Measurements from ENCODE around the gene RAD50. TPM values are rescaled to one million over a fixed set of nuclear protein-coding genes. Genes with fewer than 3 reads are reported as not detected.
"Not testable (repeated sequence)": the region's sequence is repeated elsewhere in the genome, so short reads cannot be mapped to it uniquely, and the experiment has no call there.

RAD50 gene
- total RNA-seq, 2 donors from 2014 or later, result 49.7 to 50.7 TPM

DNA sequence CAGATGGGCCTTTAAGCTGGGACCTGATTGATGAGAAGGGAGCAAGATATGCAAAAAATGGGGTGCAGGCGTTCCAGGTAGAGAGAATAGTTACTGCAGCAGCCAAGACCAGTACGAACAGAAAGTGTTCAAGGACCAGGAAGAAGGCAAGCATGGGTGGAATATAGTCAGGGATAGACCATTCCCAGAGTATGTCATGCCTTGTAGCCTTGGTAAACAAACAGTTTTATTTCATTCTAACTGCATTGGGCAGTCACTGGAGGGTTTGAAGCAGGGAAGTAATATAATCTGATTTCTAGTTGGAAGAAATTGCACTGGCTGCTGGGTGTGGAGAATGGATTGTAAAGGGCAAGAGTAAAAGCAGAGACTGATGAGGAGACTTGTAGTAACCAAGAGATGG is 70.7 kb downstream of the RAD50 start:
- Mint-ChIP-seq H3K36me3 (ENCODE audit: low read depth) (peaks cover 53% of the 10 kb centered on the region), H3K4me3 (no peak overlapping the region), H3K9me3 (no peaks in the 10 kb centered on the region), H3K4me1 (peaks cover 6% of the 10 kb centered on the region), H3K27me3 (ENCODE audit: insufficient read depth) (no peaks in the 10 kb centered on the region), H3K27ac (no peak overlapping the region)
- H3K4me1 ChIP-seq (ENCODE audit: control insufficient read depth, insufficient read depth, low read length), result peaks cover 3% of the 10 kb centered on the region
- WGBS, 2 experiments (ENCODE audit: insufficient coverage in 1 of 2, insufficient read length in 1 of 2), result 90 to 100% methylated on average over 2 of the region's 2 CpGs
- no peaks in the 10 kb centered on the region for H3K27me3 ChIP-seq (ENCODE audit: control insufficient read depth, insufficient read depth, low read length, poor library complexity, severe bottlenecking)
- no peaks in the 10 kb centered on the region for H3K9me3 ChIP-seq (ENCODE audit: control insufficient read depth, low read length)
- no peak overlapping the region for H3K27ac ChIP-seq (ENCODE audit: low read depth, low read length)
- TF ChIP-seq, protein P1, sequence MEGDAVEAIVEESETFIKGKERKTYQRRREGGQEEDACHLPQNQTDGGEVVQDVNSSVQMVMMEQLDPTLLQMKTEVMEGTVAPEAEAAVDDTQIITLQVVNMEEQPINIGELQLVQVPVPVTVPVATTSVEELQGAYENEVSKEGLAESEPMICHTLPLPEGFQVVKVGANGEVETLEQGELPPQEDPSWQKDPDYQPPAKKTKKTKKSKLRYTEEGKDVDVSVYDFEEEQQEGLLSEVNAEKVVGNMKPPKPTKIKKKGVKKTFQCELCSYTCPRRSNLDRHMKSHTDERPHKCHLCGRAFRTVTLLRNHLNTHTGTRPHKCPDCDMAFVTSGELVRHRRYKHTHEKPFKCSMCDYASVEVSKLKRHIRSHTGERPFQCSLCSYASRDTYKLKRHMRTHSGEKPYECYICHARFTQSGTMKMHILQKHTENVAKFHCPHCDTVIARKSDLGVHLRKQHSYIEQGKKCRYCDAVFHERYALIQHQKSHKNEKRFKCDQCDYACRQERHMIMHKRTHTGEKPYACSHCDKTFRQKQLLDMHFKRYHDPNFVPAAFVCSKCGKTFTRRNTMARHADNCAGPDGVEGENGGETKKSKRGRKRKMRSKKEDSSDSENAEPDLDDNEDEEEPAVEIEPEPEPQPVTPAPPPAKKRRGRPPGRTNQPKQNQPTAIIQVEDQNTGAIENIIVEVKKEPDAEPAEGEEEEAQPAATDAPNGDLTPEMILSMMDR (conservative IDR thresholded peaks at IDR 0.05), result no peak
- no peaks in the 10 kb centered on the region for H3K36me3 ChIP-seq (ENCODE audit: control insufficient read depth, insufficient read depth, low read length)
- no peak for DNase-seq
- no peak overlapping the region for H3K9ac ChIP-seq (ENCODE audit: extremely low read depth, low read length, poor library complexity, severe bottlenecking)
- H3K4me3 ChIP-seq (ENCODE audit: low read length), result no peak overlapping the region

DNA sequence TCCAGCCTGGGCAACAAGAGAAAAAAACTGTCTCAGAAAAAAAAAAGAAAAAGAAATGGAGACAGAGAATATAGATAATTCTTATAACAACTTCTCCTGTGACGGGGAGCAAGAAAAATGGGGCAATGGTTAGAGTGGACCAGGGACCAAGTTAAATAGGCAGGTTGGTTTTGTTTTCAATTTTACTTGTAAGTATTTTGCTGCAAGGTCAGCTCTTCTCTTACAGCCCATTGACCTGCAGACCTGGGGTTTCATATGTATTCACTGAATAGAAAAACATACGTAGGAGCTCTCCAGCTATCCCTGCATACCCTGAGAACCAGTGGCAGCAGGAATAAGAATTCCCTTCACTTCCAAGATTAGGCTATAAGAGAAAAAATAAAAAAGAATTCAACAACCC is 72.0 kb downstream of the RAD50 start:
- H3K36me3 Mint-ChIP-seq (ENCODE audit: low read depth), result peaks cover 57% of the 10 kb centered on the region
- peaks cover 3% of the 10 kb centered on the region for H3K4me1 ChIP-seq (ENCODE audit: control insufficient read depth, insufficient read depth, low read length)

DNA sequence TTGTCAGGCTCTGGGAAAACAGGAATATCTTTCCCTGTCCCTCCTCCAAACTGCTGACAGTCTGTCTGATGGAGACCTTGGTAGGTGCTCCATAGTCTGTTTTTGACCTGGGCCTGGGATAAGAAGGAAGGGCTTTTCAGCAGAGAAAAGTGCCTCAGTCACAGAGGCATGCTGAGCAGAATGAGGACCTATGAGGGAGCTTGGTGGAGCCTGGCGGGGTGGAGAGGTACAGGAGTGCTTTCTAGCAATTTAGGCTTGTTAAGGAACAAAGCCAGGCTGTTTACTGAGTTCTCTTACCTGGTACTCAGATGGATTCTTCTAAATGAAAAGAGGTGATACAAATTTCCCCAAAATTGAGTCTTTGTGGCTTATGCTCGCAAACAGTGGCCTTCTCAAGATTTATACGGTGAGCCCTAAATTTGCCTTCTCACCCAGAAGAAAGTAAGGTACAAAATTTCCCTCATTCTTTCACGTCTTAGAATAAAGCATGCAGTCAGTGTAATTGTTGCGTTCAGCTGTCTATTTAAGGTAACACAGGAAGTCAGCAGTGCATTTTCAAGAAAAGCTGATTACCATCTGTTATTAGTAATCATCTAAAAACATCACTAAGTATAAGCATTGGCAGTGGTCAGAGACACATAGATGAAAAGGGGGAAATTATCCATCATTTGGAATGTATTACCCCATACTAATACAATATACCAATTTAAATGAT is 72.6 kb downstream of the RAD50 start:
- H3K4me3 ChIP-seq (ENCODE audit: low read length), result no peak overlapping the region
- Mint-ChIP-seq H3K4me3 (no peak overlapping the region), H3K27me3 (ENCODE audit: insufficient read depth) (no peaks in the 10 kb centered on the region), H3K9me3 (no peaks in the 10 kb centered on the region), H3K27ac (no peak overlapping the region), H3K36me3 (ENCODE audit: low read depth) (peaks cover 56% of the 10 kb centered on the region), H3K4me1 (peaks cover 6% of the 10 kb centered on the region)
- DNase-seq, result no peak
- no peaks in the 10 kb centered on the region for H3K9me3 ChIP-seq (ENCODE audit: control insufficient read depth, low read length)
- no peak overlapping the region for H3K9ac ChIP-seq (ENCODE audit: extremely low read depth, low read length, poor library complexity, severe bottlenecking)
- H3K36me3 ChIP-seq (ENCODE audit: control insufficient read depth, insufficient read depth, low read length), result peaks cover 5% of the 10 kb centered on the region
- H3K27me3 ChIP-seq (ENCODE audit: control insufficient read depth, insufficient read depth, low read length, poor library complexity, severe bottlenecking), result no peaks in the 10 kb centered on the region
- WGBS, 2 experiments (ENCODE audit: insufficient coverage in 1 of 2, insufficient read length in 1 of 2), result 95% methylated on average over 5 of the region's 5 CpGs
- no peak overlapping the region for H3K27ac ChIP-seq (ENCODE audit: low read depth, low read length)
- TF ChIP-seq, protein P1 (conservative IDR thresholded peaks at IDR 0.05), result no peak
- peaks cover 3% of the 10 kb centered on the region for H3K4me1 ChIP-seq (ENCODE audit: control insufficient read depth, insufficient read depth, low read length)

More for the DNA sequence above, 72.0 kb downstream of the RAD50 start:
- Mint-ChIP-seq H3K9me3 (no peaks in the 10 kb centered on the region), H3K27me3 (ENCODE audit: insufficient read depth) (no peaks in the 10 kb centered on the region), H3K4me3 (no peak overlapping the region), H3K27ac (no peak overlapping the region), H3K4me1 (peaks cover 6% of the 10 kb centered on the region)
- DNase-seq, result no peak
- Histone ChIP-seq H3K27me3 (ENCODE audit: control insufficient read depth, insufficient read depth, low read length, poor library complexity, severe bottlenecking) (no peaks in the 10 kb centered on the region), H3K27ac (ENCODE audit: low read depth, low read length) (no peak overlapping the region), H3K36me3 (ENCODE audit: control insufficient read depth, insufficient read depth, low read length) (peaks cover 5% of the 10 kb centered on the region), H3K4me3 (ENCODE audit: low read length) (no peak overlapping the region), H3K9ac (ENCODE audit: extremely low read depth, low read length, poor library complexity, severe bottlenecking) (no peak overlapping the region), H3K9me3 (ENCODE audit: control insufficient read depth, low read length) (no peaks in the 10 kb centered on the region)
- TF ChIP-seq, protein P1 (conservative IDR thresholded peaks at IDR 0.05), result no peak
- WGBS, 2 experiments (ENCODE audit: insufficient coverage in 1 of 2, insufficient read length in 1 of 2), result 96 to 100% methylated on average over 1 to 2 of the region's 2 CpGs

DNA sequence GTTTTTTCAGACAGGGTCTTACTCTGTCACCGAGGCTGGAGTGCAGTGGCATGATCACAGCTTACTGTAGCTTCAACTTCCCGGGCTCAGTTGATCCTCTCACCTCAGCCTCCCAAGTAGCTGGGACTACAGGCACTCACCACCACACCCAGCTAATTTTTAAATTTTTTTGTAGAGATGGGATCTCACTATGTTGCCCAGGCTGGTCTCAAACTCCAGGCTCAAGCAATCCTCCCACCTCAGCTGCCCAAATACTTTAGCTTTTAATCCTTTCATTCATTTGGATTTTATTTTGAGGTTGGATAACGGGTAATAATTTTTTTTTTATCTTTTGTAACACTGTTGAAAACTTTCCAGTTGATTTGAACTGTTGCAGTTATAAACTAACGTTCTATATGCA is 76.8 kb downstream of the RAD50 start:
- H3K4me1 ChIP-seq (ENCODE audit: control insufficient read depth, insufficient read depth, low read length); H3K9me3 Mint-ChIP-seq; DNase-seq; H3K4me1 Mint-ChIP-seq; H3K4me3 Mint-ChIP-seq; H3K4me3 ChIP-seq (ENCODE audit: low read length); H3K27me3 Mint-ChIP-seq (ENCODE audit: insufficient read depth); H3K9me3 ChIP-seq (ENCODE audit: control insufficient read depth, low read length); H3K9ac ChIP-seq (ENCODE audit: extremely low read depth, low read length, poor library complexity, severe bottlenecking); H3K27ac ChIP-seq (ENCODE audit: low read depth, low read length); H3K27ac Mint-ChIP-seq; H3K27me3 ChIP-seq (ENCODE audit: control insufficient read depth, insufficient read depth, low read length, poor library complexity, severe bottlenecking): not testable (repeated sequence)
- peaks cover 56% of the 10 kb centered on the region for H3K36me3 Mint-ChIP-seq (ENCODE audit: low read depth)
- peaks cover 21% of the 10 kb centered on the region for H3K36me3 ChIP-seq (ENCODE audit: control insufficient read depth, insufficient read depth, low read length)
- 97 to 100% methylated on average over 1 to 3 of the region's 4 CpGs for WGBS, 2 experiments (ENCODE audit: insufficient coverage in 1 of 2, insufficient read length in 1 of 2)
